Activated T-helper 9 cell treated with anti-CD3 and anti-CD28 coated beads, Interleukin-2, amount 50 U/mL, for 16 hours (primary cell): ENCODE measurements around the gene NPPC.
"Not testable (repeated sequence)": the region's sequence is repeated elsewhere in the genome, so short reads cannot be mapped to it uniquely, and the experiment has no call there.

Experiments
- DNase-seq: peaks from one replicate; pipeline ENCODE4 v3.0.0-alpha.2; 2020; ENCODE audit warnings: low read depth

The NPPC gene

DNA sequence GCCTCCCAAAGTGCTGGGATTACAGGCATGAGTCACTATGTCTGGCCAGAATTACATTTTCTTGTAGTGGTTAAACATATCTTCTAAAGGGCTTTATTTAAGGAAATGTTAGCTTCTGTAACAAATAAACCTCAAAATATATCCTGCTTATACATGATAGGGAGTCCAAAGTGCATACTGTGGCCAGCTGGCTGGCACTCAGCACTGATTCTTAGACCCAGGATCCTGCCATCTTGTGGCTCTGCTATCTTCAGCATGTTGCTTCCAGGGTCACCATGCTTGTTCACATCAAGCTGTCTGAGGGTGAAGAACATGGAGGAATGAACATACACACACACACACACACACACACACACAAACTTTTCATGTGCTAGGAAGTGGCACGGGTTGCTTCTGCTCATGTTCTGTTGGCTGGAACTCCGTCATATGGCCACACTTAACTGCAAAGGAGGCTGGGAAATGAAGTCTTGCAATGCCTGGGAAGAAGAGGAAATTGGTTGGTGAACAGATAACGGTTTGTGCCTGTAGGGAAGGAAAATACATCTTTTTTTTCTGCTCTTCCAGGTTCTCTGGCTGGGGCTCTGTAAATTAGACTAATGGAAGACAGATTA lies 40.0 kb downstream of the NPPC start:
- DNase-seq = no peak

- no peak for DNase-seq
Observed at GRCh38 chr2:231884438-231885140, 41.6 kb downstream of the NPPC start.

DNA sequence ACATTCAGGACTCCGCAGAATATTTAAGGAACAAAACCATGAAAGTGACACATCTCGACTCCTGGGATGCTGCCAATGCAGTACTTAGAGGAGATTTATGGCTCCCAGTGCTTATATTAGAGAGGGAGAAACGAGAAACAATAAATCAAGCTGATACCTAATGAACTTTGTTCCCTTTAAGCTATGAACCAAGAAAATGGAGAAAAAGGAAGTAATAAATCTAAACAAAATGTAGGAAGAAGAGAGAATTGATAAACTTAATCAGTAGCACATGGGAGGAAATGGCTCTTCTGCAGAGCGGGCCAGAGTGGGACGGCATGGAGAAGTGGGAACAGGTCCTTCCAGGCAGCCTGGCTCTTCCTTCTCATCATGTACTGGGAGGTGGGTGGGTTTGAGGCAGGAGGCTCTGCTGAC lies 42.7 kb downstream of the NPPC start:
- no peak for DNase-seq

GRCh38 chr2:231882646-231883045 lies 43.5 kb downstream of the NPPC start:
- no peak for DNase-seq

DNA sequence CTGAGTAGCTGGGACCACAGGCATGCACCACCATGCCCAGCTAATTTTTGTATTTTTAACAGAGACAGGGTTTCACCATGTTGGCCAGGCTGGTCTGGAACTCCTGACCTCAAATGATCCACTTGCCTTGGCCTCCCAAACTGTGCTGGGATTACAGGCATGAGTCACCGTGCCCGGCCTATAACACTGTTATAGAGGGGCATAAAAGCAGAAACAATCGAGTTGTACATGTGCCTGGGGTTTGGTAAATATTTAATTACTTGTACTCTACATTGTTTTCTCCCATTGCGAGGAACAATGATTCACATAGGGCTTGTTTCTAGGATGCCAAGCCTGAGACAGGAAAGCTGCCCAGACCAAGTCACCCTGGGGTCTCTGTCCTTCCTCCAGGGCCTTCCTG lies 45.8 kb downstream of the NPPC start:
- not testable (repeated sequence) for DNase-seq

DNA sequence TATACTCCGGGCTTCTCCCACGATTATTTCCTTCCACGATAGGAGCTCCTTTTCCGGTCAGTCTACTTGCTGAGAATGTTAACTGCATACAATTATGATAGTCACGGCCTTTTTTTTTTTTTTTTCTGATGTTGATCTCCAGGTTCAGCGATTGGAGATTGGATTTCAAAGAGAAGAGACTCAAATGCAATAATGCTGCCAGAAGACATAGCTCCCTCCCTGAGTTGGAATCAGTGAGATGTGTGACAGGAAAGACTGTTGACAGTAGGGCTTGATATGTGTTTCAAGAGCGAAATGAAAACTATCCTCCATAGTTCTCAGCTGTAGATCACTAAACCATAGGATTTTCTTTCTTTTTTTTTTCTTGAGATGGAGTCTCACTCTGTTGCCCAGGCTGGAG lies 47.0 kb downstream of the NPPC start:
- DNase-seq = no peak

DNA sequence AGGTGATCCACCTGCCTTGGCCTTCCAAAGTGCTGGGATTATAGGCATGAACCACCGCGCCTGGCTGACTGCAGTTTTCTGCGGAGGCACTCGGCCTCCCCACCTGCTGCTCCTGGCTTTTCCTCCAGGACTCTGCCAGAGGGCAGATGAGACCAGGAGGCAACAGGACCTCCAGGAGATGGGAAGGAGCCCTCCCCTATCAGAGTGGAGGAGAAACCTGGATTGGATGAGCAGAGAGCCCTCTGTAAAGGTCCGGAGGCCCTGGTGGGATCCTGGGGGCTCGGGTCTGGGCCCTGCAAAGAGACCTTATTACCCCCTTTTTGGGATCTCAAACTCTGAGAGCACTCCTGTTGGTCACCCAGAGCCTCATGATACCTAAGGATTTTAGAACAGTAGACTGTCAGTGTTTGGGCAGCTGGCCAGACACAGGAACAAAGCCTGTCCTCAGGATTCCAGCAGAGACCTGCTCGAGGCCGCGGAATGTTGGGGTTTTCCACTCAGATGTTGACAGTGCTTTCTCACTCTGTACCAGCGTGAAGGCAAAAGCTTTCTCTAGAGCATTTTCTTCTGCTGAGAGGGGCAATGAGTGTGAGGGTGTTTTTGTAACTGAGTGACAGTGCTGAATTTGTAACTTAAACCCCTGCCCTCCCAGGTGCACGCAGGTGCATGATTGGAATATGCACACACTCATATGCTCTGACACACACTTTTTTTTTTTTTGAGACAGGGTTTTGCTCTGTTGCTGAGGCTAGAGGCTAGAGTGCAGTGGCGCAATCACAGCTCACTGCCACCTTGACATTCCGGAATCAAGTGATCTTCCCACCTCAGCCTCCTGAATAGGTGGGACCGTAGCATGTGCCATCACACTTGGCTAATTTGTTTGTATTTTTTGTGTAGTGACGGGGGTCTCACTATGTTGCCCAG lies 48.4 kb downstream of the NPPC start:
- no peak for DNase-seq

DNA sequence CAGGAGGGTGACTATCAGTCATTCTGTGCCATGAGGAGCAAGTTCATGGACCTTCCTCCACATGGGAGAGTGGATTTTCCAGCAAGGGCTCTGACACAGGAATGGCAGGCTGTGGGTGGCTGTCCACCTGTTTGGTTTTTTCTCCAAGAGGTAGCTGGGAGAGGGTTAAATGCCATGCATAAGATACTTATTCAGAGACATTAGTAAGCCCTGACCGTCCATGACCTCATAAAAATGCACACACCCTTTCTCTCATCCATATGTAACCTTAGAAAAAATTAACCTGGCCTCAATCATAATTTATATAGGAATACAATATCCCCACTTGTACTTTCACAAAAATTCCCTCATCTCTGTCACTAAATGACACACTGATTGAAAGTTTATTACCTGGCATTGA lies 51.3 kb downstream of the NPPC start:
- no peak for DNase-seq
